Measurements from ENCODE around the gene LYPD1. TPM values are rescaled to one million over a fixed set of nuclear protein-coding genes. Genes with fewer than 3 reads are reported as not detected.

The LYPD1 gene
- total and polyA plus RNA-seq, 2 of the 4 experiments (the other 2 are of a cell fraction) = 66.1 to 87.6 TPM

GRCh38 chr2:132659331-132659730 lies 10.7 kb downstream of the LYPD1 start:
- no peak overlapping the region for H3K27ac ChIP-seq (ENCODE audit: insufficient read depth, low read length)
- DNase-seq (no peak), ATAC-seq (ENCODE audit: low read depth) (no peak)
- peaks cover 14% of the 10 kb centered on the region for H3K9me1 ChIP-seq (ENCODE audit: insufficient read depth, low read length)
- in situ Hi-C loops (cut with MboI; ENCODE audit: low sequenced_read_pairs) (loop anchor here (25.0 kb wide), 2 partner anchors 903 to 1178 kb away; partner anchors contain the start of gene NCKAP5), dilution Hi-C loops (cut with HindIII; ENCODE audit: low sequenced_read_pairs, unreplicated experiment) (no loop called here), intact Hi-C loops (cut with micrococcal nuclease) (no loop called here)
- H3K27me3 ChIP-seq (ENCODE audit: control insufficient read depth, insufficient read depth, low read length) = no peaks in the 10 kb centered on the region
- no peak overlapping the region for H3K18ac ChIP-seq (ENCODE audit: low read depth, low read length)
- no peak overlapping the region for H3K4me2 ChIP-seq (ENCODE audit: low read depth, low read length)
- H3K56ac ChIP-seq (ENCODE audit: extremely low read depth, insufficient read depth, low read length) = no peak overlapping the region
- no peak overlapping the region for H2BK20ac ChIP-seq (ENCODE audit: low read depth, low read length)
- H2AK9ac ChIP-seq (replicated peaks; ENCODE audit: low read depth, low read length, poor library complexity) = peak overlapping the region; percentile 7
- H3K4me3 ChIP-seq (ENCODE audit: insufficient read depth, low read depth, low read length) = no peak overlapping the region
- peaks cover 4% of the 10 kb centered on the region; the same call in 1 of the 2 replicates for H4K20me1 ChIP-seq (ENCODE audit: insufficient read depth, low read length)
- TF ChIP-seq MAFK (IDR thresholded peaks at IDR 0.05; ENCODE audit: low read depth, low read length) = no peak
- TF ChIP-seq CTCF (conservative IDR thresholded peaks at IDR 0.05; ENCODE audit: low read depth, low read length) = no peak
- no peak for TF ChIP-seq RFX5 (IDR thresholded peaks at IDR 0.05; ENCODE audit: low read depth, low read length)
- TF ChIP-seq NFE2L2 (IDR thresholded peaks at IDR 0.05; ENCODE audit: low read depth, low read length) = no peak
- no peak for TF ChIP-seq CEBPB (IDR thresholded peaks at IDR 0.05; ENCODE audit: low read depth, low read length)
- TF ChIP-seq USF2 (IDR thresholded peaks at IDR 0.05; ENCODE audit: low read depth, low read length) = no peak
- TF ChIP-seq RCOR1 (IDR thresholded peaks at IDR 0.05; ENCODE audit: insufficient replicate concordance, low read length) = no peak
- no peak for TF ChIP-seq MXI1 (IDR thresholded peaks at IDR 0.05; ENCODE audit: borderline replicate concordance, low read depth, low read length)
- no peak for TF ChIP-seq SMC3 (IDR thresholded peaks at IDR 0.05; ENCODE audit: low read depth, low read length)
- CTCF ChIA-PET = interaction anchor here (0.8 to 1.4 kb wide), 2 partner anchors 9 to 111 kb away, joined by 3 to 8 read pairs; no protein-coding TSS in a partner anchor
- no CpG with 5 or more reads among the region's 3 CpGs for WGBS, 2 experiments (ENCODE audit: extremely low coverage in 2 of 2, insufficient read length in 1 of 2)
- H2AFZ ChIP-seq (replicated peaks; ENCODE audit: low read length, poor library complexity) = no peak overlapping the region
- H3K79me1 ChIP-seq (ENCODE audit: low read depth in 1 of 2, low read length in 2 of 2) = peaks cover 17 to 74% of the 10 kb centered on the region in 2 experiments
- peaks cover 15% of the 10 kb centered on the region for H3K4me1 ChIP-seq (ENCODE audit: control insufficient read depth, insufficient read depth, low read length)
- H2AK5ac ChIP-seq (ENCODE audit: low read depth, low read length) = peak overlapping the region; percentile 56; the same call in 1 of the 2 replicates
- peaks cover 11% of the 10 kb centered on the region; the same call in 1 of the 2 replicates for H3K36me3 ChIP-seq (ENCODE audit: control insufficient read depth, insufficient read depth, low read length)
- H3K9ac ChIP-seq (ENCODE audit: low read depth, low read length) = no peak overlapping the region
- no peak overlapping the region for H4K91ac ChIP-seq (ENCODE audit: insufficient read depth, low read depth, low read length)
- H3K4ac ChIP-seq (ENCODE audit: low read depth, low read length) = 0 out of 2 replicates have a peak overlapping the region, but pooled peaks have one; percentile 27
- H2BK120ac ChIP-seq (ENCODE audit: low read depth, low read length) = 0 out of 2 replicates have a peak overlapping the region, but pooled peaks have one; percentile 4
- POLR2A ChIA-PET (ENCODE audit: unreplicated experiment) = interaction anchor here (0.6 kb wide), 1 partner anchor 1086 kb away, joined by 7 read pairs; no protein-coding TSS in a partner anchor
- H2BK15ac ChIP-seq (ENCODE audit: low read depth, low read length) = 0 out of 3 replicates have a peak overlapping the region, but pooled peaks have one; percentile 21
- H3K9me3 ChIP-seq (ENCODE audit: control insufficient read depth, insufficient read depth, low read length) = no peaks in the 10 kb centered on the region
- peak overlapping the region; percentile 24 for H2BK5ac ChIP-seq (ENCODE audit: low read depth, low read length, poor library complexity, severe bottlenecking)
- H3K23ac ChIP-seq (ENCODE audit: low read depth, low read length) = 0 out of 2 replicates have a peak overlapping the region, but pooled peaks have one; percentile 63
- BruUV-seq (replicated peaks) = no TSS peak
- H4K8ac ChIP-seq (ENCODE audit: low read depth in 2 of 2, low read length in 2 of 2) = no peak overlapping the region
- H3K14ac ChIP-seq (replicated peaks; ENCODE audit: low read depth, low read length) = no peak overlapping the region; the same call in 1 of the 2 replicates
- H4K5ac ChIP-seq (ENCODE audit: low read depth, low read length) = no peak overlapping the region; the same call in 1 of the 2 replicates

All from IMR-90 (cell line).